ENCODE measurements around the gene ZNF268.

Gene ZNF268

GRCh38 chr12:133181238-133181959 is at the start of gene ZNF268:
TSS of gene ZNF268 (plus strand) at chr12:133181495. CDS start at chr12:133181998, 503 bp downstream.
- DNase-seq (ENCODE audit: low read depth) = peak; percentile 84

GRCh38 chr12:133135747-133136146 is 45.5 kb upstream of the ZNF268 start:
- DNase-seq (ENCODE audit: low read depth) = no peak

- no peak for DNase-seq (ENCODE audit: low read depth)
Measured at GRCh38 chr12:133145981-133146380, 35.3 kb upstream of the ZNF268 start.

GRCh38 chr12:133156125-133156690 is 25.1 kb upstream of the ZNF268 start:
- no peak for DNase-seq (ENCODE audit: low read depth)

DNA sequence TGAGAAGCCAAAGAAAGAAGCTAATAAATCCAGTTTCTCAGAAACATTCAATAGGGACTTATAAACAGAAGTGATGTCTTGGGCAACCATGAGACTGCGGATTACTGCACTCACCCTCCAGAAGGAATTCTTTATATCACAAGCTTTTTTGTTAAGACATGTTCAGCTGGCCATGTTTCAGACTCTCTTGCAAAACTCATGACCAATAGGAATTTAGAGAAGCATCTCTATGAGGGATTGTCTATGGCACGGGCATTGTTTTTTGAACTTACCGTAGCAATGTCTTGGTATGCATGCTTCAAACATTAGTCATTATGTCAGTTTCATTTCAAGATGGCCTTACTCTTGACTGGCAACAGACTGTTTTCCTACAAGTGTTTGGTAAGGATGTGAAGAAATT is 15.5 kb upstream of the ZNF268 start:
- no peak for DNase-seq (ENCODE audit: low read depth)

GRCh38 chr12:133172491-133172890 is 8.8 kb upstream of the ZNF268 start:
- no peak for DNase-seq (ENCODE audit: low read depth)

GRCh38 chr12:133174901-133175300 is 6.4 kb upstream of the ZNF268 start:
- no peak for DNase-seq (ENCODE audit: low read depth)

GRCh38 chr12:133180669-133181068 is 626 bp upstream of the ZNF268 start:
- DNase-seq (ENCODE audit: low read depth) = no peak

DNA sequence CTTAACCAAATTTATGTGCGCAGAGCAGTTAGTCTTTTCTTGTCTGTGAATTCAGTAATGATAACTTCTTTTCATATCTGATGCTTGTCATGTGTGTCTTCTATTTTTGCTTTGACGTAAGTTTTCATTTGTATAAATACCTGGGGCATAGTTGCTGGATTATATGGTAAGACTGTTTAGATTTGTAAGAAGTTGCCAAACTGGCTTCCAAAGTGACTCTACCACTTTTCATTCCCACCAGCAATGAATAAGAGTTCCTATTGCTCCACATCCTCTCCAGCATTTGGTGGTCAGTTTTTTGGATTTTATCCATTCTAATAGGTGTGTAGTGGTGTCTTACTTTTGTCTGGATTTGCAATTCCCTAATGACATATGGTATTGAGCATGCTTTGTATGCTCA is 8.9 kb downstream of the ZNF268 start:
- no peak for DNase-seq (ENCODE audit: low read depth)

GRCh38 chr12:133192847-133193246 is 11.6 kb downstream of the ZNF268 start:
- DNase-seq (ENCODE audit: low read depth) = no peak

GRCh38 chr12:133201888-133202287 is 20.6 kb downstream of the ZNF268 start:
- no peak for DNase-seq (ENCODE audit: low read depth)

DNA sequence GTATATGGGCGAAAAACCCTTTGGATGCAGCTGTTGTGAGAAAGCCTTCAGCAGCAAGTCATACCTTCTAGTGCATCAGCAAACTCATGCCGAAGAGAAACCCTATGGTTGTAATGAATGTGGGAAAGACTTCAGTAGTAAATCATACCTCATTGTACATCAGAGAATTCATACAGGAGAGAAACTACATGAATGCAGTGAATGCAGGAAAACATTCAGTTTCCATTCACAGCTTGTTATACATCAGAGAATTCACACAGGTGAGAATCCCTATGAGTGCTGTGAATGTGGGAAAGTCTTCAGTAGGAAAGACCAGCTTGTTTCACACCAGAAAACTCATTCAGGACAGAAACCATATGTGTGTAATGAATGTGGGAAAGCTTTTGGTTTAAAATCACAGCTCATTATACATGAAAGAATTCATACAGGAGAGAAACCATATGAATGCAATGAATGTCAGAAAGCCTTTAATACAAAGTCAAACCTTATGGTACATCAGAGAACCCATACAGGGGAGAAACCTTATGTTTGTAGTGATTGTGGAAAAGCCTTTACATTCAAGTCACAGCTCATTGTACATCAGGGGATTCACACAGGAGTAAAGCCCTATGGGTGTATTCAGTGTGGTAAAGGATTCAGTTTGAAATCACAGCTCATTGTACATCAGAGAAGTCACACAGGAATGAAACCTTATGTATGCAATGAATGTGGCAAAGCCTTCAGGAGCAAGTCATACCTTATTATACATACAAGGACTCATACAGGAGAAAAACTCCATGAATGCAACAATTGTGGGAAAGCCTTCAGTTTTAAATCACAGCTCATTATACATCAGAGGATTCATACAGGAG is 21.4 kb downstream of the ZNF268 start:
- DNase-seq (ENCODE audit: low read depth) = no peak

- no peak for DNase-seq (ENCODE audit: low read depth)
Measured at GRCh38 chr12:133203344-133204263, 22.3 kb downstream of the ZNF268 start.

DNA sequence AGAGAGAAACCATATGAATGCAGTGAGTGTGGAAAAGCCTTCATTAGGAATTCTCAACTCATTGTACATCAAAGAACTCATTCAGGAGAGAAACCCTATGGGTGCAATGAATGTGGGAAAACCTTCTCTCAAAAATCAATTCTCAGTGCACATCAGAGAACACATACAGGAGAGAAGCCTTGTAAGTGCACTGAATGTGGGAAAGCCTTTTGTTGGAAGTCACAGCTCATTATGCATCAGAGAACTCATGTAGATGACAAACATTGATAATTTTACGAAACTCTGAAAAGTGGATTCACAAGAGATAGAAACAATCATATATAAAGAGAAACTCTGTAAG is 22.9 kb downstream of the ZNF268 start:
- DNase-seq (ENCODE audit: low read depth) = no peak

DNA sequence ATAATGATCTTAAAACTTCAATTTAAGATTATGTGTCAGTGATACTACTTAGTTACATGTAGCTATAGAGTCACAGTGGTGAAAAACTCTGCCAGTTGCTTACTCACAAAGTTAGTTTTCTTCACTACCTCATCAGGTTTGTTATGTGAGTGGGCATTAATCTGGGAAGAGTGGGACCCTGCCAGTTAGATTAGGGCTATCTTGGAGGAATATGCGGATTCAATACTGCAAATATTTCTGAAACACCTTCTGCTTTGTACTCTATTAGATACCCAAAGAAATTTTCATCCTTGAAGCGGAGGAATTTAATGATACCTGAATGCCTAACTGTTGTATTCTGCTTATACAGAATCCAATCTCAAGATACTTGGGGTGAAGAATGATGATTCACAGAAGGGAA is 25.1 kb downstream of the ZNF268 start:
- no peak for DNase-seq (ENCODE audit: low read depth)

GRCh38 chr12:133215724-133216123 is 34.4 kb downstream of the ZNF268 start:
- no peak for DNase-seq (ENCODE audit: low read depth)

GRCh38 chr12:133217219-133217618 is 35.9 kb downstream of the ZNF268 start:
- no peak for DNase-seq (ENCODE audit: low read depth)

DNA sequence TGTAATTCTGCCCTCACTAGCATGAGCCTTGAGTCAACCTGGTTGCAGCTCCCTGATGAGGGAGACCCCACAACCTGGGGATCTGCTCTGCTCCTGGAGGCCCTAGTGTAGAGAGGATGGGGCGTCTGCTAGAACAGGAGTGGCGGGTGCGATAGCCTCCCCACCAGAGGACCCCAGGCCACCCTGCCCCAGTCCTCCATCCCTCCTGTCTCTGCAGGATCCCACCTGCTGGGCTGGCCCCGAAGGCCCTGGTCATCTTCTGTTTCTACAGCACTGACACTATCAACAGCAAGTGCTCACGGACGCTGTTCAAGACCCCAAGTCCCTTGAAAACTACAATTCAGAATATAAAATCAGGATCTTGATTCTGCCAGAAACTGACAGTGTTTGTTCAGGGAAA is 39.2 kb downstream of the ZNF268 start:
- no peak for DNase-seq (ENCODE audit: low read depth)

GRCh38 chr12:133221241-133221640 is 39.9 kb downstream of the ZNF268 start:
- no peak for DNase-seq (ENCODE audit: low read depth)

GRCh38 chr12:133222211-133222610 is 40.9 kb downstream of the ZNF268 start:
- DNase-seq (ENCODE audit: low read depth) = no peak

DNA sequence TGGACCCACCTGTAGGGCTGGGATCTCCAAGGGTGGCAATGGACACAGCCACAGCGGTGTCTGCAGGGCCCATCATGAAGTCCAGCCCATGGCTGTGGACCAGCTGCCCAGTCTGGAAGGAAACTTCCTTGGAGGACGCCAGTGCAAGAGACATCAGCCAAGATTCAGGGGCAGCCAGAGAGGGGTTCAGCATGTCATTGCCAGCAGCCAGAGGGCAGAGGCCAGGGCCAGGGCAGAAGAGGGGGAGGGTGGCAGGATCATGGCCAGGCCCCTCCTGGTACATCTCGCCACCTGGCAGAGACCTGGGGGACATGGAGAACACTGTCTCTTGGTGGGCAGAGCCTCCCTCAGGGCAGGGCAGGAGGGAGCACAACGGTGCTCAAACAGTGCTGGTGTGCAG is 44.2 kb downstream of the ZNF268 start:
- no peak for DNase-seq (ENCODE audit: low read depth)

DNA sequence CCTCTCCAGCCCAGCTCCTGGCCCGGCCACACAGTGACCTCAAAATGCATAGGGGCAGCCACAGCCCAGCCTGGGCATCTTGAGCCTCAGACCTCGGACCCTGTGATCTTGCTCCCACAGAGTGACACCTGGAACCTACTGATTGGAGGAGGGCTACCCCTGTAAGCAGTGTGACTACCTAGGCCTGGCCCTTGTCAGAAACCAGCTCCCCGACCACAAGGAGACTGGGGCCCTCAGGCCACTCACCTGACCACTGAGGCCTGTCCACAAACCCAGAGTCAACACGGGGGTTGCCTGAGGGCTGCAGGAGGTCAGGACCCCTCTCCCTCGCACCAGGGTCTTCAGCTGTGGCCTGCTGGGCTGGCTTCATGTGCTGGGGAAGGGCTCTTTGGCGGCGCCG is 45.4 kb downstream of the ZNF268 start:
- DNase-seq (ENCODE audit: low read depth) = no peak
